Ascending aorta (tissue), 2 donors: ENCODE measurements around the gene RPS23. TPM values are rescaled to one million over a fixed set of nuclear protein-coding genes. Genes with fewer than 3 reads are reported as not detected.

Source experiments
- DNase-seq, 2 donors: peaks; one replicate each; pipeline ENCODE4 v3.0.0-alpha.2; 2019; ENCODE audit warnings: low spot score in 2 of 2
- H3K27ac ChIP-seq, 2 donors: fragments of 200-600 bp; sonication (generic); one replicate each; pipeline ENCODE4 v1.5.1; 2016 to 2017; ENCODE audit warnings: mild to moderate bottlenecking in 1 of 2
- H3K27me3 ChIP-seq: fragments of 200-600 bp; sonication (generic); one replicate; pipeline ENCODE4 v1.5.1; 2017
- H3K36me3 ChIP-seq, 2 donors: fragments of 200-600 bp; sonication (generic); one replicate each; pipeline ENCODE4 v1.5.1; 2016
- H3K4me1 ChIP-seq, 2 donors: fragments of 200-600 bp; sonication (generic); one replicate each; pipeline ENCODE4 v1.5.1; 2016 to 2017; ENCODE audit warnings: mild to moderate bottlenecking in 1 of 2
- H3K4me3 ChIP-seq, 2 donors: fragments of 200-600 bp; sonication (generic); one replicate each; pipeline ENCODE4 v1.5.1; 2016 to 2017; ENCODE audit warnings: mild to moderate bottlenecking in 1 of 2
- H3K9me3 ChIP-seq, 2 donors: fragments of 200-600 bp; sonication (generic); one replicate each; pipeline ENCODE4 v1.5.1; 2016
- intact Hi-C: fragments of 100-400 bp; cut with DNase I; formaldehyde crosslinking; loops from one replicate; pipeline ENCODE4 v1.15.1; 2023
- total RNA-seq: library from RNA; depleted of rRNA; stranded (reverse); fragments of >200 nt; gene quantifications from one replicate; pipeline ENCODE4 v1.1.0, GENCODE V29; 2016
- TF ChIP-seq, protein P1 (sequence below), 3 experiments: fragments of 200-600 bp in 2 of 3; fragments of 450-650 bp in 1 of 3; sonication (generic) in 2 of 3; IDR thresholded peaks; one replicate each; pipeline ENCODE4 v1.5.1; 2016 to 2019; ENCODE audit warnings: antibody characterized with exemption in 3 of 3, mild to moderate bottlenecking in 1 of 3, moderate library complexity in 1 of 3

Gene RPS23
- total RNA-seq, 1 donor from 2014 or later, result 1,118 TPM

DNA sequence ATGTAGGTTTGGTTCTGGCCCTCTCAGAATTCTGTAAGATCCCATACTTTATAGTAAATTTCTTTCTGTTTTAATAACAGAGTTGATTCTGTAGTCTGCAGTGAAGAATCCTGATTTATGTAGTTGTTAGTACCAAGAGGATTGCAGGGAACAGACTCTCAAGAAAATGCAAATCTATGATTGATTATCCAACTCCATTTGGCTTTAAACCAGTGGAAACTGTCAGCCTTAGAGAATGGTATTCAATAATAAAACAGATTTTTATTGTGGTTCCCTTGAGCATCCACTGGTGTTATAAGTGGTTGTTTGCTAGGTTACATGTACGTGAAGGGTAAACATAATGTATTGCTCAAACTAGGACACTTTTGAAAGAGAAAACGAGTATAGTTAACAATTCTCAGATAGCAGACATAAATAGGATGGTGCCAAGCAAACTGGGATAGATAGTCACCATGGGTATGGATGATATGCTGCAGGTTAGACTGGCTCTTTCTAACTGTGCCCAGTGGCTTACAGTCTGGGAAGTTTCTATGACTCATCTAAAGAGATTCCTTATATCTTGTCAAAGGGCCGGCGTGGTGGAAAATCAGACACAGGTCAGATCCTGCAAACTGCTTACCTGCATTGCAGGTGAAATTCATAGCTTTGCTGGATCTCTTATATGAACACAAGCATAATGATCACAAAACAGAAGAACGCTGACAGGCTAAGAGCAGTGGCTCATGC, 41.7 kb upstream of the RPS23 start:
- no peak overlapping the region for H3K27ac ChIP-seq
- intact Hi-C loops, result no loop called here
- H3K27me3 ChIP-seq, result no peaks in the 10 kb centered on the region
- no peaks in the 10 kb centered on the region for H3K9me3 ChIP-seq
- no peaks in the 10 kb centered on the region for H3K36me3 ChIP-seq
- TF ChIP-seq, protein P1, sequence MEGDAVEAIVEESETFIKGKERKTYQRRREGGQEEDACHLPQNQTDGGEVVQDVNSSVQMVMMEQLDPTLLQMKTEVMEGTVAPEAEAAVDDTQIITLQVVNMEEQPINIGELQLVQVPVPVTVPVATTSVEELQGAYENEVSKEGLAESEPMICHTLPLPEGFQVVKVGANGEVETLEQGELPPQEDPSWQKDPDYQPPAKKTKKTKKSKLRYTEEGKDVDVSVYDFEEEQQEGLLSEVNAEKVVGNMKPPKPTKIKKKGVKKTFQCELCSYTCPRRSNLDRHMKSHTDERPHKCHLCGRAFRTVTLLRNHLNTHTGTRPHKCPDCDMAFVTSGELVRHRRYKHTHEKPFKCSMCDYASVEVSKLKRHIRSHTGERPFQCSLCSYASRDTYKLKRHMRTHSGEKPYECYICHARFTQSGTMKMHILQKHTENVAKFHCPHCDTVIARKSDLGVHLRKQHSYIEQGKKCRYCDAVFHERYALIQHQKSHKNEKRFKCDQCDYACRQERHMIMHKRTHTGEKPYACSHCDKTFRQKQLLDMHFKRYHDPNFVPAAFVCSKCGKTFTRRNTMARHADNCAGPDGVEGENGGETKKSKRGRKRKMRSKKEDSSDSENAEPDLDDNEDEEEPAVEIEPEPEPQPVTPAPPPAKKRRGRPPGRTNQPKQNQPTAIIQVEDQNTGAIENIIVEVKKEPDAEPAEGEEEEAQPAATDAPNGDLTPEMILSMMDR (IDR thresholded peaks at IDR 0.05), result no peak
- DNase-seq, result no peak
- H3K4me1 ChIP-seq, result peaks cover 0 to 2% of the 10 kb centered on the region in 2 donors
- no peak overlapping the region for H3K4me3 ChIP-seq

DNA sequence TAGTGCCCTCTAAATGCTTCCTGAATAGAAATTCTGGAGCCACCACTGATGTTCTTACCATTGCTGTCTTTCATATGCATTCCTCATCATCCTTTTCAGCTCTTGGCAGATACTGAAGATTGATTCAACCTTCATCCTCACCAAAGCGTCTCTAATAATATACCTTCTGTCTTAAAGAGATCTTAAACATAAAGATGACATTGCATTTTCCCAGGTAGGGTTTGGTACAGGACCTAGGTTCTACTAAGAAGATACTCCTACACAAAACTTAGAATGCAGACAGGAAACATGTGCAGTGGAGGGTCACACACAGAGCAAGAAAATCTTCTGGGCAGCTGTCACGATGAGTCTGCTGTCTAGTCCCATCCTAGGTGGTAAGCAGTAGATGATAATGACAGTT, 41.0 kb upstream of the RPS23 start:
- Histone ChIP-seq H3K36me3 (no peaks in the 10 kb centered on the region), H3K27me3 (no peaks in the 10 kb centered on the region), H3K4me3 (no peak overlapping the region), H3K9me3 (no peaks in the 10 kb centered on the region), H3K4me1 (peaks cover 0 to 2% of the 10 kb centered on the region in 2 donors), H3K27ac (no peak overlapping the region)
- TF ChIP-seq, protein P1 (IDR thresholded peaks at IDR 0.05), result no peak
- intact Hi-C loops, result no loop called here
- no peak for DNase-seq

DNA sequence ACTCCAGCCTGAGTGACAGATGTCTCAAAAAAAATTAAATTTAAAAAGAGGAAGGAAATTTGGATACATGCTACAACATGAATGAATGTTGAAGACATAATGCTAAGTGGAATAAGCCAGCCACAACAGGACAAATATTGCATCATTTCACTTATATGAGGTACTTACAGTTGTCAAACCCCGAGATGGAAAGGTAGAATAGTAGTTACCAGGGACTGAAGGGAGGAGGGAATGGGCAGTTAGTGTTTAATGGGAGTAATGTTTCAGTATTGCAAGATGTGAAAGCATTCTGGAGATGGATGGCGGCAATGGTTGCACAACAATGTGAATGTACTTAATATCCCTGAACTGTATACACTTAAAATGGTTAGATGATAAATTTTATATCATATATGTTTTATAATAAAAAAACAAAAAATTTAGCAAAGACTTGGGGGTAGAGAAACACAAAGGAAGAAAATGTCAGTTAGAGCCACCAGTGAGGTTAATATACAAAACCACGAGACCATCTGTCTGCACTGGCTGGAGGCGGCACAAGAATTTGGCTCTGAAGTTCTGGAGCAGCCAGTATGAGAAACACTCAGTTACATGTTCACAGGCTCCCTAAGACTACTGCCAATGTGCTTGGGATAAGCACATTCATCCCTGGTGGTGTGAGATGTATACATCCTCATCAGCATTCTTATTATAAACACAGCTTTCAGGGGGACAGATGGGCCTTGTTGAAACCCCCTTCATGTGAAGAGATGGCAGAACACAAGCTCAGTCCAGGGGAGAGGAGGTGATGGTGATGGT, 37.0 kb upstream of the RPS23 start:
- H3K9me3 ChIP-seq, result no peaks in the 10 kb centered on the region
- TF ChIP-seq, protein P1 (IDR thresholded peaks at IDR 0.05), result no peak
- intact Hi-C loops, result loop anchor here (5.0 kb wide), 5 partner anchors 82 to 1247 kb away; no protein-coding TSS in a partner anchor
- no peak for DNase-seq
- no peak overlapping the region for H3K4me3 ChIP-seq
- peaks cover 0 to 9% of the 10 kb centered on the region in 2 donors for H3K4me1 ChIP-seq
- peak overlapping the region in 1 of 2 donors; percentile 14 for H3K27ac ChIP-seq
- H3K36me3 ChIP-seq, result no peaks in the 10 kb centered on the region
- H3K27me3 ChIP-seq, result no peaks in the 10 kb centered on the region

DNA sequence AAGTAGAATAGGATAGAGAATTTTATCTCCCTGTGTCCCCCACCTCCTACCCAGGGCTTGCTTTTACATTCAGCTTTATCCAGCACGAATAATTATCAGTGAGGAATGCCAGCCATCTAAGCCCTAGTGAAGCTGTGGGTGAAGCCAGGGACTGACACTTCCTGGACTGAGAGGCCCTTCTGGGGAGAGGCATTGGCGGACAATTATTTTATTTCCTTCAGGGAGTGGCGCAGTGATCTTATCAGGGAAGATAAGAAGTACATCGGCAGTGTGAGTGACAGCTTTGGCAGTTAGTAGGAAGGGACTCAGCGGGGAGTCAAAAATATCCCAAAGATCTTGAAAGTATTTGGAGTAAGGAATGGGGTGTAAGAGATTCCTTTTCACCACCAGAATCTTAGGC, 34.9 kb upstream of the RPS23 start:
- no peaks in the 10 kb centered on the region for H3K27me3 ChIP-seq
- intact Hi-C loops, result loop anchor here (2.0 to 5.0 kb wide), 7 partner anchors 36 to 1249 kb away; no protein-coding TSS in a partner anchor
- H3K27ac ChIP-seq, result peak overlapping the region; percentile 61 to 80
- DNase-seq, result no peak
- H3K4me1 ChIP-seq, result peaks cover 0 to 6% of the 10 kb centered on the region in 2 donors
- TF ChIP-seq, protein P1 (IDR thresholded peaks at IDR 0.05), result no peak
- peak overlapping the region; percentile 10 to 30 for H3K4me3 ChIP-seq
- no peaks in the 10 kb centered on the region for H3K9me3 ChIP-seq
- H3K36me3 ChIP-seq, result no peaks in the 10 kb centered on the region

DNA sequence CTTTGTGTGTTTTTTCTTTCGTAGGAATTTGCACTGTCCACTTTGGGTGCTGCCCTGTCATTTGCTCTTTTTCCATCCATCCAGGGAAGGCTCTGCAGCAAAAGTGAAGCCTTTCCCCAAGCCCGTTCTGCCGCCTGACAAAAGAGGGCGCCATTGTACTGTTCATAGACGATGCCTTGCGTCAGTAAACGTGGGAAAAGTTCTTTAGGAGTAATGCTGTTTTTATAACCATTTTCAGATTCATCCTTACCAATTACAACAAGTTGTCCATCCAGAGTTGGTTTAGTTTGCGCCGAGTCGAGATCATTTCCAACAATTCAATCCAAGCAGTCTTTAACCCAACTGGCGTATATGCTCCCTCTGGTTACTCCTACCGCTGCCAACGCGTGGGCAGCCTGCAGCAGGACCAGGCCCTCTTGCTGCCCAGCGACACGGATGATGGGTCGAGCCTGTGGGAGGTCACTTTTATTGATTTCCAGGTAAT, 34.3 kb upstream of the RPS23 start:
- intact Hi-C loops, result loop anchor here (1.0 to 5.0 kb wide), 8 partner anchors 23 to 1250 kb away; no protein-coding TSS in a partner anchor
- Histone ChIP-seq H3K27me3 (no peaks in the 10 kb centered on the region), H3K27ac (peak overlapping the region; percentile 61 to 80), H3K4me1 (peaks cover 4 to 9% of the 10 kb centered on the region in 2 donors), H3K4me3 (peak overlapping the region; percentile 10 to 30), H3K9me3 (no peaks in the 10 kb centered on the region), H3K36me3 (no peaks in the 10 kb centered on the region)
- DNase-seq, result peak; percentile 24 to 87
- TF ChIP-seq, protein P1 (IDR thresholded peaks at IDR 0.05), result peak; percentile 85 to 91 (median 89)
